HT-29 (cell line): ENCODE data around the gene FOSL1. TPM values are rescaled to one million over a fixed set of nuclear protein-coding genes. Genes with fewer than 3 reads are reported as not detected.
"Not testable (repeated sequence)": the region's sequence is repeated elsewhere in the genome, so short reads cannot be mapped to it uniquely, and the experiment has no call there.

ENCODE experiments used
- DNase-seq: peaks from one replicate; pipeline ENCODE4 v3.0.0-alpha.2; 2015; ENCODE audit warnings: low spot score
- total RNA-seq: library from RNA; depleted of rRNA; stranded (reverse); fragments of >200 nt; shearing (Covaris generic); gene quantifications from 2 replicates; pipeline ENCODE4 v1.2.3, GENCODE V29; 2014; rRNA removed

Gene FOSL1
- total RNA-seq, 1 experiment from 2014 or later = 140 TPM

GRCh38 chr11:65853246-65853979 lies 46.8 kb downstream of the FOSL1 start:
- no peak for DNase-seq

GRCh38 chr11:65852508-65853245 lies 47.5 kb downstream of the FOSL1 start:
- DNase-seq = no peak

- DNase-seq = peak; percentile 34
These were observed 48.2 kb downstream of the FOSL1 start for GRCh38 chr11:65851811-65852507.

GRCh38 chr11:65851083-65851579 lies 49.1 kb downstream of the FOSL1 start:
- peak; percentile 70 for DNase-seq

- no peak for DNase-seq
These were observed 49.7 kb downstream of the FOSL1 start for GRCh38 chr11:65850217-65851082.

GRCh38 chr11:65849771-65850216 lies 50.4 kb downstream of the FOSL1 start:
- DNase-seq = no peak

- DNase-seq = no peak
These were observed 50.8 kb downstream of the FOSL1 start for GRCh38 chr11:65849366-65849765.

- DNase-seq = not testable (repeated sequence)
These were observed 51.5 kb downstream of the FOSL1 start for GRCh38 chr11:65848693-65849092.

- no peak for DNase-seq
These were observed 52.4 kb downstream of the FOSL1 start for GRCh38 chr11:65847746-65848145.

- DNase-seq = no peak
These were observed 55.8 kb downstream of the FOSL1 start for GRCh38 chr11:65844231-65844872.

GRCh38 chr11:65843811-65844210 lies 56.4 kb downstream of the FOSL1 start:
- no peak for DNase-seq

GRCh38 chr11:65842144-65842543 lies 58.0 kb downstream of the FOSL1 start:
- DNase-seq = no peak

Other genes with a start within 250 kb of the FOSL1 start
- 87.3 and 112 TPM in 2 replicates for gene RELA, start 237.5 kb downstream of the FOSL1 start, total RNA-seq
- 106 and 112 TPM in 2 replicates for gene KAT5, start 188.1 kb downstream of the FOSL1 start, total RNA-seq
- 47.3 and 71.2 TPM in 2 replicates for gene RNASEH2C, start 179.6 kb downstream of the FOSL1 start, total RNA-seq
- gene AP5B1, start 119.4 kb downstream of the FOSL1 start, total RNA-seq = 18.2 and 20.2 TPM in 2 replicates
- 42.2 and 42.8 TPM in 2 replicates for gene OVOL1, start 113.3 kb downstream of the FOSL1 start, total RNA-seq
- gene SNX32, start 66.4 kb downstream of the FOSL1 start, total RNA-seq = not detected in 2 replicates
- 2,410 and 2,611 TPM in 2 replicates for gene CFL1, start 42.2 kb downstream of the FOSL1 start, total RNA-seq
- 118 and 143 TPM in 2 replicates for gene MUS81, start 40.0 kb downstream of the FOSL1 start, total RNA-seq
- 1.2 and 1.6 TPM in 2 replicates for gene EFEMP2, start 27.6 kb downstream of the FOSL1 start, total RNA-seq
- not detected in 2 replicates for gene CTSW, start 20.6 kb downstream of the FOSL1 start, total RNA-seq
- gene FIBP, start 11.9 kb downstream of the FOSL1 start, total RNA-seq = 302 and 303 TPM in 2 replicates
- 148 and 155 TPM in 2 replicates for gene CCDC85B, start 9.7 kb downstream of the FOSL1 start, total RNA-seq
- 21.7 and 24.5 TPM in 2 replicates for gene C11orf68, start 18.7 kb upstream of the FOSL1 start, total RNA-seq
- gene DRAP1, start 19.0 kb upstream of the FOSL1 start, total RNA-seq = 208 and 228 TPM in 2 replicates
- gene TSGA10IP, start 45.1 kb upstream of the FOSL1 start, total RNA-seq = not detected in 2 replicates
- gene SART1, start 61.3 kb upstream of the FOSL1 start, total RNA-seq = 86.1 and 106 TPM in 2 replicates
- 36.9 and 44.7 TPM in 2 replicates for gene EIF1AD, start 101.8 kb upstream of the FOSL1 start, total RNA-seq
- gene BANF1, start 102.1 kb upstream of the FOSL1 start, total RNA-seq = 84.3 and 86.3 TPM in 2 replicates
- gene CST6, start 111.6 kb upstream of the FOSL1 start, total RNA-seq = 23.0 and 27.2 TPM in 2 replicates
- gene CATSPER1, start 126.1 kb upstream of the FOSL1 start, total RNA-seq = 0.13 and 0.44 TPM in 2 replicates
- not detected in 2 replicates for gene GAL3ST3, start 148.8 kb upstream of the FOSL1 start, total RNA-seq
- 209 and 210 TPM in 2 replicates for gene SF3B2, start 152.0 kb upstream of the FOSL1 start, total RNA-seq
- 13.8 and 23.1 TPM in 2 replicates for gene PACS1, start 169.9 kb upstream of the FOSL1 start, total RNA-seq